ENCODE data around the gene ADIPOR2. TPM values are rescaled to one million over a fixed set of nuclear protein-coding genes. Genes with fewer than 3 reads are reported as not detected.

The ADIPOR2 gene
- polyA plus RNA-seq, 1 donor: 26.6 TPM

DNA sequence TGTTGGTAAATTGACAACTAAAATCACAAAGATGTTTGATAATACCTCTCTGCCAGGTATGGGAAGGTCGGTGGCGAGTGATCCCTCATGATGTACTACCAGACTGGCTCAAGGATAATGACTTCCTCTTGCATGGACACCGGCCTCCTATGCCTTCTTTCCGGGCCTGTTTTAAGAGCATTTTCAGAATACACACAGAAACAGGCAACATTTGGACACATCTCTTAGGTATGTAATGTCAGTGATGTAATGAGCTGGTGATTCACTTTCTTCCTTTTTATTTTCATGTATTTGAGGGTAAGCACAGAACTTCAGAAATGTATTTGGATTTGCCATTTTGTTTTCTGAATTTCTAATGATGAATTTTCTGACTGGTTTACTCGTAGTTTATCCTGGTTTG, 86.9 kb downstream of the ADIPOR2 start:
- no peak for DNase-seq

GRCh38 chr12:1778911-1779310, 88.0 kb downstream of the ADIPOR2 start:
- DNase-seq: no peak

- no peak for DNase-seq
These were observed 88.9 kb downstream of the ADIPOR2 start for GRCh38 chr12:1779783-1780182.

- DNase-seq: no peak
These were observed 90.9 kb downstream of the ADIPOR2 start for GRCh38 chr12:1781772-1782171.

DNA sequence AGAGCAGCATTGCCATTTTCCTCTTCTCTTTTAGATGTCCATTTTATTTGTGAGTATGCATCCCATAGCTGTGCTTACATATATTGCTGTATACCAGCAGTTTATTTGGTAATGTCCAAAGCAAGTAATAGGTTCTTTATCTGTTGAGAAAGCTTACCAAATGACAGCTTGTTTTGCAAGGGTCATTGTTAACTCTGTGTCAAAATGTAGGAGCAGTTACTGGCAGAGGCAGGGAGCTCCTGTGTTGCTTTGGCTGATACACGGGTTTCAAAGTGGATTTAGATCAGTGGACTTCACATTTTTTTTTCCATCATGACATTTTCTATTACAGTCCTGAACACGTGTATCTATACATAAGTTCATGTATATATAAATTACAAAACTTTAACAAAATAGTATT, 91.3 kb downstream of the ADIPOR2 start:
- no peak for DNase-seq

DNA sequence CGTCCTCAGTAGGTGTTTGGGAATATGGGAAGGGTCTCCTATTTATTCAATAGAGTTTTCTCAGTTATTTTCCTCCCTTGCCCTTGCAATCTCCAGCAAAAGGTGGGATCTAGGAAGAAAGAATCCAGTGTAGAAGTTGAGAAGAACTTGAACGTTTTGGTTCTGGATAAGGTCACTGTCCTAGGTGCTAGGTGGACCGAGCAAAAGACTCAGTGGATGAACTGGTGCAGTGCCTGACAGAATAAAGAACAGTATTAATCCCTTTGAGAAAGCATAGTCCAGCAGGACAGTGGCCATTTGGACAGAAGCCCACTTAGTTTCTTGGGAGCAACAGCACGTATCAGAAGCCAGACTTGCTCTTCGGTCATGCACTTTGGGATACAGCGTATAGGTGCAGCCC, 96.8 kb downstream of the ADIPOR2 start:
- no peak for DNase-seq

DNA sequence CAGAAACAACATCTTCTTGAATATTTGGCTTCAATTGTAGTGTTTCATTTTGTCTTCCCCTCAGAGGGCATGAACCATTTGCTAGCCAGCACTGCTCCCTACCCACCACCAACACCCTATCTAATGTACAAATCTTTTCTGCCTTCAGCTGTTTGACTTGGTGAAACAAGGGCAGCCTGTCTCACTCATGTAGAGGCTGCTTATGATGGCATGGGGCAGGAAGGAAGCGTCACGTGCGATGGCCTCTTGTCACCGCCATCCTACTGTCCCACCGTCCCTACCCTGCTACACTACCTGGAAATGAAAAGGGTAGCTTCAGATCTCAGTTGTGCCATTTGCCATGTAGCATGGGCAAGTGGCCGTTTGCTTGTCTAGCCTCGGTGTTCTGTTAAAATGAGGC, 99.6 kb downstream of the ADIPOR2 start:
- no peak for DNase-seq

GRCh38 chr12:1791104-1791841, 100.4 kb downstream of the ADIPOR2 start:
- peak; percentile 67 for DNase-seq

GRCh38 chr12:1792406-1792805, 101.5 kb downstream of the ADIPOR2 start:
- DNase-seq: no peak

- no peak for DNase-seq
These were observed 102.7 kb downstream of the ADIPOR2 start for GRCh38 chr12:1793426-1794210.

DNA sequence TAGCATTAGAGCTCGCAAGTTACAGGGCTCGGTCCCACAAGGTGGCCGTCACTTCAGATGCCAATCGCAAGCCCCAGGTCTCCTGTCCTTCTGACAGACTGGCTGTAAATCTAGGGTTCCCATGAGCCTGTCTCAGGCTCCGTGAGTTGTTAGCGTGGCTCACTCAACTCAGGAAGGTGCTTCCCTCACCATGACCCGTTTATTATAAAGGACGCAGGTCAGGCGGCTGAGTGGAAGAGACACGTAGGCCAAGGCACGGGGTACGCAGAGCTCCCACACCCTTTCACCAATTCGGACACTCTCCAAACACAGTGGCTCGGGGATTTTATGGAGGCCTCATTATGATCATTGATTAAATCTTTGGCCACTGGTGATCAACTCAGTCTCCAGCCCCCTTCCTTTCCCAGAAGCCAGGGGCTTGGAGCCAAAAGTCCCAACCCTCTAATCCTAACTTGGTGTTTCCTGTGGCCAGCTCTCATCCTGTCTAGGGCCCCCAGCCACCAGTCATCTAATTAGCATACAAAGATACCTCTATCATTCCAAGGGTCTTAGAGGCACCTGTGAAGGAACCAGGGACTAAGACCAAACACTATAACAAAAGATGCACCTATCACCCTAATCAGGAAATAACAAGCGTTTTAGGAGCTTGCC, 103.7 kb downstream of the ADIPOR2 start:
- no peak for DNase-seq

GRCh38 chr12:1795221-1795784, 104.4 kb downstream of the ADIPOR2 start:
- no peak for DNase-seq

DNA sequence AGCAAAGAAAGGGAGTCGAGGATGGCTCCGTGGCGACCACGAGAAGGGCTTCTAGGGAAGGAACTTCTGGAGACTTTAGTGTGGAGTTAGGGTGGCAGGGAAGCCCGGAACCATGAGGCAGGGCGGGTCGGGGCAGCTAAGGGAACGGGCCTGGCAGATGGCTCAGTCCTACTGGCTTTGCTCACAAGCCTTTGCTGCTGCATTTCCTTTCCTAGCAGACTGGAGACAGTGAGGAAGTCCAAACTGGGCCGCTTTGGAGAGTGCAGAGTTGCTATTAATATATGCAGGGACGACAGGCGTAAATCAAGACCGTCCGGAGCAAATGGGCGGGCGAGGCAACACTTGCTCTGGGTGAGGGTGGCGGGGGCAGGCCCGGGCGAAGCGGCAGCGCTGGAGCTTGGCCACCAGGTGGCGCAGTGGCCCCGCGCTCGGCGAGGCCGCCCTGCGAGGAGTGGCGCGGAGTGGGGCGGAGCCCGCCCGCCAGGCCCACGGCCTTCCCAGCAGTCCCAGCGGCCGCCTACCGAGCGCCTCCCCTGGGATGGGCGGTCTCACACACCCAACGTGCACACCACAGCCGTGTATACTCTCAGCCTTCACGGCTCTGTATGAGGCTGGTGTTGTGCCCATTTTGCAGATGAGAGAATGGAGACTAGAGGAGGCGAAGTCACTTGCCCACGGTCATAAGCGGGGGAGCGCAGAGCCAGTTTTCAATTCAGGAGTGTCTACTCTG, 105.1 kb downstream of the ADIPOR2 start:
- DNase-seq: peak; percentile 93

- DNase-seq: peak; percentile 40
These were observed 105.7 kb downstream of the ADIPOR2 start for GRCh38 chr12:1796515-1797010.

GRCh38 chr12:1797011-1797901, 106.4 kb downstream of the ADIPOR2 start:
- DNase-seq: peak; percentile 48

GRCh38 chr12:1797991-1798640, 107.2 kb downstream of the ADIPOR2 start:
- no peak for DNase-seq

- DNase-seq: no peak
These were observed 107.8 kb downstream of the ADIPOR2 start for GRCh38 chr12:1798641-1799020.

GRCh38 chr12:1799051-1799881, 108.4 kb downstream of the ADIPOR2 start:
- no peak for DNase-seq

DNA sequence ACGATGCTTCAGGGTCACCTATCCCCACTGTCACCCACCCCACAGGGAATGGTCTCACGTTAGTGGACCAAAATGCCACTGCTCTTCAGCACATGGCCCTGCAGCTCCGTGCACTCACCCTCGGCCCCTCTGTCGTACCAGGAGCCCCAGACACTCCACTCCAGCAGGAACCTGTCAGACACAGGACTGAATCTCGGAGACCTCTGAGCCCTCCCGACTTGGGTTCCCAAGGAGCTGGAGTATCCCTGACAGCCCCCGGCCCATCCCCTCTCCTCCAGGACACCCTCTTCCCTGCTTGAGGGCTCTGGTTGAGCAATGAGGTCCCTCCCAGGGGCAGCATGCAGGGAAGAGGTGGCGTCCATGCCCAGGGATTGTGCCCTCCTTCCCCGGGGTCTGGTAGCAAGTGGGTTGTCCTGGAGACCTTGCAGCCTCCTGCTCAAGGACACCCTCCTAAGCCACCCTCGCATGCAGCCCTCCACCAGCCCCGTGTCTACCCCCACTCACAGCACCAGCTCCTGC, 109.1 kb downstream of the ADIPOR2 start:
- no peak for DNase-seq

Measured in hindlimb muscle (tissue), 1 donor.